Mammary epithelial cell (primary cell): ENCODE data around the gene PPP1R18.

Experiments used
- CTCF ChIP-seq, 2 donors: IDR thresholded peaks in 1 of 2; conservative IDR thresholded peaks in 1 of 2; 2 replicates each; pipeline ENCODE4 v1.5.1; 2011 to 2012; ENCODE audit warnings: inconsistent platforms in 2 of 2, low read length in 2 of 2, mild to moderate bottlenecking in 2 of 2, control low read depth in 1 of 2, low read depth in 1 of 2; ENCODE audit not compliant: insufficient read depth in 1 of 2; ENCODE audit errors: extremely low read depth in 1 of 2
- EZH2 ChIP-seq: IDR thresholded peaks from 2 replicates; pipeline ENCODE4 v1.6.1; 2012; ENCODE audit warnings: low read length, inconsistent platforms, borderline replicate concordance

DNA sequence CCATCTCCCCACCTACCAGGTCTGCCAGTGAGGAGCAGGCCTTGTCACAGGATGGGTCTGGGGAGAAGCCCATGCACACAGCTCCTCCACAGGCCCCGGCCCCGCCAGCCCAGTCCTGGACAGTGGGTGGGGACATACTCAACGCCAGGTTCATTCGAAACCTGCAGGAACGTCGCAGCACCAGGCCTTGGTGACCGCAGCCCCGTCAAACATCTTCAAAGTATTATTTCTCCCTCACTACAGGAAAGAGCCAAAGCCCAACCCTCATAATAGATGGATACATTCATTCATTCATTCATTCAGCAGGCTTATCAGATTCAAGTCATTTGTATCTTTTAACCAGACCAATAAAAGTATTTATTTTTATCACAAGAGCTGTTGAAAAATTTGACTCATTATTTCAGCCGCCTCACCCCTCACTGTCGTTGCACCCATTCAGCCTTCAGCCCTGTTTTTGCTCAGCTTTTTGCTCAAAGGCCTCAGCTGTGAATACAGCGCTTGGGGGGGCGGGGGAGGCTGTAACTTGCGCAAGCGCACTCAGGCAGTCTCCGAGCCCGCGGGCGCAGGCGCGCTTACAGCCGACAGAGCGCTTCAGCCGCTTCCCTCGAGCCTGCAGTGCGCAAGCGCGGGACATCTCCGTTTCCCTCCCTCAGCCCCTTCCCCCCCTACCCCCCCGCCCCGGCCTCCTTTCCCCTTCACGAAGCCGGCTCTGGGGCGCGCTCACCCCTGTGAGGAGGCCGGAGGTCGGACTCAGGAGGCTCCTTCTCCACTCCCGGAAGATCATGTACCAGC lies 39.8 kb downstream of the PPP1R18 start, which contains the start of gene C6orf136:
- TF ChIP-seq CTCF (conservative IDR thresholded peaks at IDR 0.05 in 1 of 2, IDR thresholded peaks at IDR 0.05 in 1 of 2; ENCODE audit: extremely low read depth in 1 of 2, insufficient read depth in 1 of 2, low read depth in 1 of 2, low read length in 2 of 2) = no peak
- TF ChIP-seq EZH2 = no peak
